Activated gamma-delta T cell treated with anti-CD3 and anti-CD28 coated beads, Interleukin-2, amount 50 U/mL, for 16 hours (primary cell): Measurements from ENCODE around the gene G2E3.
"Not testable (repeated sequence)": the region's sequence is repeated elsewhere in the genome, so short reads cannot be mapped to it uniquely, and the experiment has no call there.

Source experiments
- DNase-seq: peaks from one replicate; pipeline ENCODE4 v3.0.0-alpha.2; 2020; ENCODE audit warnings: low read depth

G2E3 gene

DNA sequence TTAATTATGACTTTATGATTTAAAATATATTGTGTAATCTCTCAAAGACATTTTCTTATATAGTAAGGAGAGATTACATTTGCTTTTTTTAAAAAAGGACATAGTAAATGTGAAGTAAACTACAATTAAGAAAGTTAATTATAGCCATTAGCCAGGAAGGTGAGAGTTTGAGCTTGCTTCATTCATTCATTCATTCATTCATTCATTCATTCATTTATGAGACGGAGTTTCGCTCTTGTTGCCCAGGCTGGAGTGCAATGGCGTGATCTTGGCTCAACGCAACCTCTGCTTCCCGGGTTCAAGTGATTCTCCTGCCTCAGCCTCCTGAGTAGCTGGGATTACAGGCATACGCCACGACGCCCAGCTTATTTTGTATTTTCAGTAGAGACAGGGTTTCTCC is 45.7 kb downstream of the G2E3 start:
- not testable (repeated sequence) for DNase-seq

DNA sequence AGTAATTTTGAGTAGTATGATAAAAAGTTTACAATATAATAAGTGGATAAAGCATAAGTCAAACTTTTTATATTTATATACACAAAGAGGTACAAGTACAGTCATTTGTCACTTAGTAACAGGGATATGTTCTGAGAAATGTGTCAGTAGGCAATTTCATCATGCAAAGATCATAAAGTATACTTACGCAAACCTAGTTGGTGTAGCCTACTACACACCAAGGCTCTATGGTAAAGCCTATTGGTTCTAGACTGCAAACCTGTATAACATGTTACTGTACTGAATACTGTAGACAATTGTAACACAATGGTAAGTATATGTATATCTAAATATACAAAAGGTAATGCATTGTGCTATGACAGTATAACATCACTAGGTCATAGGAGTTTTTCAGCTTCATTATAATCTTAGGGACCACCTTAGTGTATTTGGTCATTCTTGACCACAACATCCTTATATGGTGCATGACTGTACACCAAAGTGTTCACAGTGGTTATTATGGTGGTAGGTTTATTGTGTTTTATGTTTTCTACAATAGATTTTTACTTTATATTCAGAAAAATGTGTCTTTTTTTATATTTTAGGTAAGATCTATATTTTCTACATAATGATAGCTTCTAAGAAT is 48.3 kb downstream of the G2E3 start:
- DNase-seq: no peak

DNA sequence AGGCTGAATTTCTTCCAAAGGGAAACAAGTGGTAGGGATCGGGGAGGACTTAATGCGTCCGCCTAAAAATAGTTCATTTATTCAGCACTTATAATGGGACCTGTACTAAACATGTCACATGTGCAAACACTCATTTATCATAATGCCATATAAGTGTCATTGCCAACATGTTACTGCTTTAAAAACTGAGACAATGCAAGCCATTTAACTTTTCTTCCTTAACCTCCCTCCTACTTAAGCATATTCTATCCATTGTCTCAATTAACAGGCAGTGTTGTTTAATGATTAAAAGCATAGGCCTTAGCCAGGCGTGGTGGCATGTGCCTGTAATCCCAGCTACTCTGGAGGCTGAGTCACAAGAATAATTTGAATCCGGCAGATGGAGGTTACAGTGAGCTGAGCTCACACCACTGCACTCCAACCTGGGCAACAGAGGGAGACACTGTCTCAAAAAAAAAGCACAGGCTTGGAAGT is 49.6 kb downstream of the G2E3 start:
- DNase-seq: no peak

DNA sequence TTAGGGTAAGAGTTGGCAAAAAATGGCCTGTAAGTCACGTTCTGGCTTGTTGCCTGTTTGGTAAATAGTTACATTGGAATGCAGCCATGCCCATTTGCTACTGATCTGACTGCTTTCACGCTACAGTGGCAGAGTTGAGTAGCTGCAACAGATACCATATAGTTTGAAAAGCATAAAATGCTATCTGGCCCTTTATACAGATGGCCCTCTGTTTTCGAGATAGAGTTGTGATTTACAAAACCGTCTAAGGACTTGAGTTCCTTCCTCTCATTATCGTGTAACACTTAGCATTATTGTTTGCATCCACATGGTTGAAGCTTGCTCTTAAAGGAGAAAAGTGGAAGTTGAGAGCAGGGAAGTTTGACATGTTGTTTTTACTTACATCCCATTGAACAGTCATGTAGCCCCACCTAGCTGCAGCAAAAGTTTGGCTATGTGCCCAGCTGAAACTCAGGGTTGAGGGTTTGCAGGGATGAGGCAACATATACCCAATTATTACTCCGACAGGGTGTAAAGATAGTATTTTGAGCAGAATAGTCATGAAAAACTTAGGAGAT is 51.9 kb downstream of the G2E3 start:
- no peak for DNase-seq

DNA sequence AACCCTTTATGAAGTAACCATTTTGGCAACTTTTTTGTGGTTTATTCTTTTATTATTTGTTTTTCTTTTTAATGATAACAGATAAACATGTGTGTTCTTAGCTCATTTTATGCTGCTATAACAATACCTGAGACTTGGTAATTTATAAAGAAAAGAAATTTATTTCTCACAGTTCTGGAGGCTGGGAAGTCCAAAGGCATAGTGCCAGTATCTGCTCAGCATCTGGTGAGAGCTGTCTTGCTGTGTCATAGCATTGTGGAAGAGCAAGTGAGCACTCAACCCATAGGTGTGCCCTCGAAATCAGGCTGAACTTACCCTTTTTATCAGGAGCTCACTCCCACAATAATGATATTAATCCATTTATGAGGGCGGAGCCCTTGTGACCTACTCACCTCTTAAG is 55.2 kb downstream of the G2E3 start:
- DNase-seq: no peak

DNA sequence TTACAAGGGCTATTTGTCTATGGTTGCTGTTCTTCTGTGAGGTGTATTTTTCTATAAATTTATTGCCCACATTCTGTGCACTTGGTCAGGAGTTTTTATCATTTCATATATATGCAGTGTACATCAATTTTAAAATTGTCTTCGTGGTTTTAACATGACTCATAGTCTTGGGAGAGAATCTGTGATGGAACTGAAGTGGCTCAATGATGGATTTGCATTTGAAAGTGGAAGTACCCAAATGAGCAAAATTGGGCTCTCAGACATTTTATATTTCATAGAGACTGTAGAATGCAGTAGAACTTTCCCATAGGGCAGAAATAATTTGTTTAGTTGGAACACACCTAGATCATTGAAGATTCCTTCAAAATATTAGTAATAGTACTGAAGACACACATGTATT is 61.2 kb downstream of the G2E3 start:
- DNase-seq: no peak

DNA sequence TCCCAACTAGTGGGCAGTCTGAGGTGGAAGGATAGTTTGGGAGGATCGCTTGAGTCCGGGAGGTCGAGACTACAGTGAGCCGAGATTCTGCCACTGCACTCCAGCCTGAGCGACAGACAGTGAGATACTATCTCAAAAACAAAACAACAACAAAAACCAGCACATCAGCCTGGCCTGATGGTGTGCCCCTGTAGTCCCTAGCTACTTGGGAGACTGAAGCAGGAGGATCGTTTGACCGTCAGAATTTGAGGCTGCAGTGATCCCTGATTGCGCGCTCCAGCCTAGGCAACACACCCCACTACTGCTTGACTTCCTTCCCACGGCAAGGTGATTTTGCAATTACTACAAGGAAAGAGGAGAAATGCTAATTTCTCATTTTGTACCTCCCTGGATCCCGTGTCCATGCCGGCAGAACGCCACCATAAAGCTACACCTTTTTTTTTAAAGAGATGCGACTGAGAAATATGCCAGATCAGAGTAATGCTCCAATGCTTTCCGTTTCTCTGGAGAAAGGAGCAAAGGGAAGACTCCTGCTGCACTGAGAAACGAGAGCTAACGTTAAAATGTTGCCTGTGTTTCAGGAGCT is 62.5 kb downstream of the G2E3 start:
- no peak for DNase-seq

DNA sequence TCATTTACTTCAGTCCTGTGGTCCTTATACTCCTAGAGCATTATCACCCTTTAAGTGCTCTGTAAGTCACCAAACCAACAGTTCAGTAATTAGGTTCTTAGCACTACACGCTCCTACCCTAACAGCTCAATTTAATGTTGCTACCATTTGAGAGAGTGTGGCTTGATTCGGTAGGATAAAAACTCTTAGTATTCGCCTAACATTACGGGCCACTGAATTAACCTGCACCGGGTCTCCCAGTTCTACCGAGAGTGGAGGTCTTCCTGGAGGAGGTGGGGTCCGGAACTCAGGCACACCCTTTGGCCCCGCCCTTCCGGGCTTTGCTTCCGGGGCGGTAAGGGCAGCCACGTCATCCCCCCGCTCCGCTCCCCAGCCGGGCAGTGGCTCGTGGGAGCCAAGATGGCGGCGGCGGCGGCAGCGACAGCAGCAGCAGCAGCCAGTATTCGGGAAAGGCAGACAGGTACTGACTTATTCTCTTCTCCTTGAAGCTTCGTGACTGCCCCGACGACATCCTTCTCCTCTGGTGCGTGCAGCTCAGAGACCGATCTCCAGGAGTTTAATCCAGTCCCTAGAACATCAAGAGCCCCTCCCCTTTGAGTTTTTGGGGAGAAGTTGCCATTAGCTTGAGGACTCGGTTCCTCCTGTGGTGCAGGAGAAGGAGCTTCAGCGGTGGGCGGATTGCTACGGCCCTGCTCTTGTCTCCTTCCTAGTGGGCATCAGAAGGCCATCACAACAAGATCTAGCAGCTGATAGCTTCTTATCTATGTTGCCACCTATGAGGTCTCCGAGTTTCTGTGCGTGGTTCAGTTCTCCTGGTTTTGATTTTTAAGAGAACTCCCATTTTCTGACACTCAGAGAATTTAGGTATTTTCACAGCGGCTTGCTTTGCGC is 63.2 kb downstream of the G2E3 start, which contains the start of gene SCFD1:
TSS of gene SCFD1 (plus strand) at position 380 of the 891 bp plus-strand sequence. CDS start at position 400, 20 bp downstream.
- peak; percentile 88 for DNase-seq

DNA sequence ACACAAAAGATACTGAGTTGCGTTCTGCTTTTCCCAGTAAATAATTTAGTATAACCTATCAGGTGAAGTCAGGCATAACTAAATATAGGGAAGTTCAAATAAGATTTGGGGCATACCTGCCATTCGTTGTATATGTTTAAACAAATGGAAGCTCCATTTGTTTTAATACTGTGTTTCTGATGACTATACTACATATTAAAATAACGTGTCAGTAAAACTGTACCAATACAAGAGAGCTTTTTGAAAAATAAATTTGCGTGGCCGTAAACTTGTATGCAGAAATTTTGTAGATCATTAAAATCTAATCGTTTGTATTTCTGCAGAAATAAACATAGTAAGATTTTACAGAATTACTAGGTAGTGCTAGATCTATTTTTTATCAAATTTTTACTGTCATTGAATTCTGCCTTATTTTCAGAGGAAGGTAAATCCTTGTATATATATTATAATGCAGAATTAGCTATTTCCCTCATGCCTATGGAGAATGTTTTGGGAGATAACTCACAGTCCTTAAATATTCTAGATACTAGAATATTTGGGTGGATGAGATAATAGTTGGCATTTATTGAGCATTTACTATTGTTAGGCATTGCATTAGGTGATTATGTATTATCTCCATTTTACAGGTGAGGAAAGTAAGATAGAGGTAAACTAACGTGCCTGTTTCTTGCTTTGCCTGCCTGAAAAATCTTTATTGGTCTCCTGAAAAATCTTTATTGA is 64.6 kb downstream of the G2E3 start:
- DNase-seq: no peak

DNA sequence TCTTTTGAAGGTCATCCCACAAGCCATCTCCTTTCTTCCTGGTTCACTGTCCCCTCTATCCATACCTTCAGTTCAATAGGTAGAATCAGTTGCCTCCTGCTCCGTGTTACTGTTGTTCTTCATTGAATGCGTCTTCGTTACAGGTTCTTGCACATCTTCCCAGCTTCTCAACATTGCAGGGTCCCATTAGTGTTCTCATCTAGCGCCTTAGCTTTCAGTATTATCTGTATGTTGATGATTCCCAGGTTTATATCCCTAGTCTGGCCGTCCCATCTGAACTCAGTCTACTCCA is 65.1 kb downstream of the G2E3 start:
- no peak for DNase-seq

DNA sequence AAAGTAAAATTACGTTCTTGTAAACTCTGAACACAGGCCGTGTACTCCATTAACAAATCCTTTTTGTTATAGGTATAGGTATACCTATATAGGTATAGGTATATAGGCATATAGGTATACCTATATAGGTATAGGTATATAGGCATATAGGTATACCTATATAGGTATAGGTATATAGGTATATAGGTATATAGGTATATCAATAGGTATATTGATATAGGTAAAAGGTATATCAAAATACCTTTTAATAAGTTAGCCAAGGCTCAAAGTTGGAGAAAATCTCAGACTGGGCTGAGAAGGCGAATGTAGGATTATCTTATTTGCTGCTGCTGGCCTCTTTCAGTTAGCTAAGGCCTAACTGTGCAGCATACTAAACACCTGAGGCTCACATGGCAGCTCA is 66.6 kb downstream of the G2E3 start:
- DNase-seq: no peak

DNA sequence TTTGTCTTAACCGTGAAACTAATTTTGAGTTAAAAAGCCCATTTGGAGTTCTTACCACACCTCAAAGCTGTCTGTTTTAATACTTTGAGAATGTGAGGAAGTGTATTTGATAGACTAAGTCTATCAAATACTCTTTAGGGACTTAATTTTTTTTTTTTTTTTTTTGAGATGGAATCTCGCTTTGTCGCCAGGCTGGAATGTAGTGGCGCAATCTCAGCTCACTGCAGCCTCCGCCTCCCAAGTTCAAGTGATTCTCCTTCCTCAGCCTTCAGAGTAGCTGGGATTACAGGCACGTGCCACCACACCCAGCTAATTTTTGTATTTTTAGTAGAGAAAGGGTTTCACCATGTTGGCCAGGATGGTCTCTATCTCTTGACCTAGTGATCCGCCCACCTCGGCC is 70.5 kb downstream of the G2E3 start:
- DNase-seq: not testable (repeated sequence)

DNA sequence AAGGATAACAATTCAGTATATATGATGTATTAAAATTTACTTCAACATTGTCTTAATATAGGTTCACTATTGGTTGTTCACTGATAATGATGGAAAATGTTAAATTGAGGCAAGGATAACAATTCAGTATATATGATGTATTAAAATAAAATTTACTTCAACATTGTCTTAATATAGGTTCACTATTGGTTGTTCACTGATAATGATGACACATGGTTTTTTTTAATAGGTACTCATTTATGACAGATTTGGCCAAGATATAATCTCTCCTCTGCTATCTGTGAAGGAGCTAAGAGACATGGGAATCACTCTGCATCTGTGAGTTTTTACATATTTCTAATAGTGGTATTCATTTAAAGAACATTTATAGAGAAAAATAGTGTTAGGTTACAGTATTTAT is 71.3 kb downstream of the G2E3 start:
- no peak for DNase-seq

DNA sequence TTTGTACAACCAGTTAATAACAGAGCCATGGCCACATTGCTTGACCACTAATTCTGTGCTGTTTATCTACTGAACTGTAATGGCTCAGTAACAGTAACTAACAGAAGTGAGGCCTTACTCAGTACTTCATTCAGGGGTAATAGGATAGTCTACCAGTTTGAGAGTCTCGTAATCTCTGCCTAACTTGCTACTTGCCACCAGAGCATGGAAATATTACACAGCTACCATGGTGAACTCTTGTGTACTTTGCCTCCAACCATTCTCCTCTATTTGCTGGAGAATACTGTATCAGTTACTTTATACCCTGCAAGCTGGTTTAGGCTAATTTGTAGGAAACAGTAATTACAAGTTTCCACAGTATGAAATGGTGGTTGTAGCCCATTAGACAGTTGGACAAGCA is 73.8 kb downstream of the G2E3 start:
- no peak for DNase-seq

DNA sequence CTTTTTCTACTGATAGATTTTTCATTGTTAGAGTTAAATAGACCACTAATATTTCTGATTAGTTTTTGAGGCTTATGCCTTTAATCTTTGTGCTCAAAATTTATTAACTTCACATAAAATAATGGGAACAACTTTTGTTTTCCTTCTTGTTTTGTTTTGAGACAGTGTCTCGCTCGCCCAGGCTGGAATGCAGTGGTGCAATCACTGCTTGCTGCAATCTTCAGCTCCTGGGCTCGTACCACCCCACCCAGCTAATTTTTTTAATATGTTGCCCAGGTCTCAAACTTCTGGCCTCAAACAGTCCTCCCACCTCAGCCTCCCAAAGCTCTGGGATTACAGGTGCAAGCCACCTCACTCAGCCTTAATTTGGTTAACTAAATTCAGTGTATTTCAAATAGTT is 80.0 kb downstream of the G2E3 start:
- no peak for DNase-seq

DNA sequence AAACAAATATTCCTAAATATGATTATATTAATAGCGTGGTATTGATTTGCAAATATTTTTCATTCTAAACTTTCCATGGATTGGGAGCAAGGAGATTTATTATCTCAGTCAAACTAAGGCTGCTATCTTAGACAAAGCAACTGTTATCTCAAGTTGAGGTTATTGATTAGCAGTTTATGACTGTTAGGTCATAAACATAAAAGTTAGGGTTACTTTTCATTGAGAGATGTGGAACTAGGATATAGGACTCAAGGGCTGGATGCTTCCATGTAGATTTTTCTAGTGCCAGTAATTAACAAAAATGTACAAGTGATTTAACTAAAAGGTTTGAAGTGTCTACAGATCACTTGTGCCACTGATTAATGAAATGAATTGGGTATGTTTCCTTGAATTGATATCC is 82.2 kb downstream of the G2E3 start:
- DNase-seq: no peak

DNA sequence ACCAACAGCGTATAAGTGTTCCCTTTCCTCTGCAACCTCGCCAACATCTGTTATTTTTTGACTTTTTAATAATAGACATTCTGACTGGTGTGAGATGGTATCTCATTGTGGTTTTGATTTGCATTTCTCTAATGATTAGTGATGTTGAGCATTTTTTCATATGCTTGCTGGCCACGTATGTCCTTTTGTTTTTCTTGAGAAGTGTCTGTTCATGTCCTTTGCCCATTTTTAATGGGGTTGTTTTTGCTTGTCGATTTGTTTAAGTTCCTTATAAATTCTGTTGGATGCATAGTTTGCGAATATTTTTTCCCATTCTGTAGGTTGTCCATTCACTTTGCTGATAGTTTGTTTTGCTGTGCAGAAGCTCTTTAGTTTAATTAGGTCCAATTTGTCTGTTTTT is 85.5 kb downstream of the G2E3 start:
- DNase-seq: not testable (repeated sequence)

DNA sequence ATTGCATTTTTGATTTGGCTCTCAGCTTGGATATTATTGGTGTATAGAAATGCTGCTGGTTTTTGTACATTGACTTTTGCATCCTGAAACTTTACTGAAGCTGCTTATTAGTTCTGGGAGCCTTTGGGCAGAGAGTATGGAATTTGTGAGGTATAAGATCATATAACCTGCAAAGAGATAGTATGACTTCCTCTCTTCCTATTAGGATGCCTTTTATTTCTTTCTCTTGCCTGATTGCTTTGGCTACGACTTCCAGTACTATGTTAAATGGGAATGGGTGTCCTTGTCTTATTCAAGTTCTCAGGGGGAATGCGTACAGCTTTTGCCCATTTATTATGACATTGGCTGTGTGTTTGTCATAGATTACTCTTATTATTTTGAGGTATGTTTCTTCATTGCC is 86.6 kb downstream of the G2E3 start:
- DNase-seq: no peak

DNA sequence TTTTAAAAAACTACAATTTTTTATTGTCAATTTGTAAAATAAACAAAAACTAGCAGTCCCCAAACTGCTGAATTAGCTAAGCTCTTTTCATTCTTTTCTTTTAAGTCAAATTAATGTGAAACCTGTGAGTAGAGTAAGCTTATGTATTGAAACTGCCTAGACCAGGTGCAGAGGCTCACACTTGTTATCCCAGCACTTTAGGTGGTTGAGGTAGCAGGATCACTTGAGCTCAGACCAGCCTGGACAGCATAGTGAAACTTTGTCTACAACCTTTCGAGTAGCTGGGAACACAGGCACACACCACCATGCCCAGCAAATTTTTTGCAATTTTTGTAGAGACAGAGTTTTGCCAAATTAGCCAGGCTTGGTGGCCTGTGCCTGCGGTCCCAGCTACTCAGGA is 89.5 kb downstream of the G2E3 start:
- no peak for DNase-seq

DNA sequence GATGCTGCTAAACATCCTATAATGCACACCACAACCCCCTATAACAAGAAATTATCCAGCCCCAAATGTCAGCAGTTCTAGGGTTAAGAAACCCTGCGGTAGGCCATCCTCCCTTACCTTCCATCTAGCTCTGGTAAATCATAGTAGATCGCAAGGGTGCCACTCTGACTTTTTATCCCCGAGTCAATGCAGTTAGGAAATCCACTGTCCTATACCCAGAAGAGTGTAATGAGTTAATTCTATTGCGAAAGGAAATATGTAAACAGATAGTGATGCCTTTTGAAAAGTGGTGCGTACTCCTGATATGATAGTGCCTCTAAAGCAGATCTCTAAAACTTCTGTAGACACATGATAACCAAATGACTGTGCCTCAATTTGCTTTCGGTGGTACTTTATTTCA is 93.0 kb downstream of the G2E3 start:
- DNase-seq: no peak

DNA sequence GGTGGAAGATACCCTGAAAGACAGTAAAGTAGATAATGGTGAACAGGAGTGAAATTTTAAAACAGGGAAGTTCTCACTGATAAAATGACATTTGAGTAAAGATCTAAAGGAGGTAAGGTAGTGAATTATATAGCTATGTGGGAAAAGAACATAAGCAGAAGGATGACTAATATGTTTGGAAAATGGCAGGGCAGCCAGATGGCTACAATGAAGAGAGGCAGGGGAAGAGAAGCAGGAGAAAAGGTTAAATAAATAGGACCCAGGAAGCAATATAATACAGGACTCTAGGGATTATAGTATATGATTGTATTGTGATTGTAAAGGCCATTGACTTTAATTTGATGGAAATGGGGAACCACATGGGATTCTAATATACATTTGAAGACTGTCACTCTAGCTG is 96.2 kb downstream of the G2E3 start:
- DNase-seq: no peak

DNA sequence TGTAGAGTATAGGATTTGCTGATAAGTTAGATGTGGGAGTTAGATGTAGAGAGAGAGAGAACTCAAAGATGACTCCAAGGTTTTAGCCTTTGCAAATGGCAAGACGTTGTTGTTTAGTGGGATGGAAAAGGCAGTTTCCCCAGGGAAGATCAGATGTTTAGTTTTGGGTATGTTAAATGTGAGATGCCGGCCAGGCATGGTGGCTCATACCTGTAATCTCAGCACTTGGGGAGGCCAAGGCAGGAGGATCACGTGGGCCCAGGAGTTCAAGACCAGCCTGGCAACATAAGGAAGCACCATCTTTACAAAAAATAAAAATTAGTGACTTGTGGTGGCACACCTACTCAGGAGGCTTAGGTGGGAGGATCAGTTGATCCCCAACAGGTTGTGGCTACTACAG is 96.7 kb downstream of the G2E3 start:
- no peak for DNase-seq
